WI38 (cell line): Measurements from ENCODE around the gene TTC28.

ENCODE experiments used
- H3K4me3 ChIP-seq: 2 replicates; pipeline ENCODE4 v1.5.1; 2011; ENCODE audit warnings: low read depth, mild to moderate bottlenecking, control low read depth, low read length
- CTCF ChIP-seq: IDR thresholded peaks from 2 replicates; pipeline ENCODE4 v1.5.1; 2012; ENCODE audit warnings: low read depth, mild to moderate bottlenecking, control low read depth, low read length

The TTC28 gene

DNA sequence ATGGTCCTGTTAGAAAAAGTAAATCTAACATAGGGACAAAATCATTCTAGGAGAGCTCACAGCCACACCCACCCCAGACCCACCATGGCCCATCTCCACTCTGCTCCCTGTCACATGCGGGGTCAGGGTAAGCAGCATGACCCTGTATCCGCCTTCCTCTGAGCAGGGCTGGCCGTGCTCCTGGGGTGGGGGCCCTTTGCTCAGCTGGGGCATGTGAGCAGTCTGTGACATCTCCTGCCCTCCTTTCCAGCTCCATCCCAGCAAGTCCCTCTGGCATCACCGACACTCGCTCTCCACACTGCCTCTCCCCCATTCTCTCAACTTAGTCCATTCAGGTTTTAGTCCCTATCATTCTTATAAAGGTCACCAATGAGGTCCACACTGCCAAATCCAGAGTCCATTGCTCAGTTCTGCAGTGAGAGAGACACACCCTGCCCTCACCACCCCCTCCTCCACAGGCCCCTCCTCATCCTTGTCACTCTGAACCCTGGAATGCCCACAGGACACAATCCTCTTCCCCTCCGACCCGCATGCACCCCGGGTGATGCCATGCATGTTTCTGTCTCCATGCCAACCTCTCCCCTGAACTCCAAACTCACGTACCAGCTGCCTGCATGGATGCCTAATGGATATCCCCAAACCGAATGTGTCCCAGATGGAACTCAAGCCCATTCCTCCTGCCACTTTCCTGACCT is 695.5 kb downstream of the TTC28 start:
- H3K4me3 ChIP-seq: no peak overlapping the region
- no peak for TF ChIP-seq CTCF

- H3K4me3 ChIP-seq: no peak overlapping the region
- TF ChIP-seq CTCF: no peak
Measured at GRCh38 chr22:27983361-27983791, 696.3 kb downstream of the TTC28 start.

GRCh38 chr22:27982630-27983180 is 696.9 kb downstream of the TTC28 start:
- no peak for TF ChIP-seq CTCF
- no peak overlapping the region for H3K4me3 ChIP-seq

DNA sequence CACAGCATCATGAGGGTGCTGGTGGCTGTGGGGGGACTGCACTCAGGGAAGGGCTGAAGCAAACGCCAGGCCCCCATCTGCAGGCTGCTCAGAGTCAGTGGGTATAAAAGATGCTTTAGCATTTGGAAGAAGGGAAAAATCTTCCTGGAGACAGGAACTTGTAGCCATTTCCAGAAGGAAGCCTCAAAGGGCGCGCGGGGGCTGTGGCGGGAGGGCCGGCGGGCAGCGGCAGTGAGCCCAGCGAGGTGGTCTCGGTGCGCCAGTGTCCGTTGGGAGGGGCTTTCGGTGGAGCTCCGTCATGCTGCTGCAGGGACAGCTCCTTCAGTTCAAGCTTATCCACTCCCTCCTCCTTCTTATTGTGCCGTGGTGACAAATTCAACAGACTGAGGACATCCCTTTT is 697.5 kb downstream of the TTC28 start:
- no peak overlapping the region for H3K4me3 ChIP-seq
- TF ChIP-seq CTCF: no peak

DNA sequence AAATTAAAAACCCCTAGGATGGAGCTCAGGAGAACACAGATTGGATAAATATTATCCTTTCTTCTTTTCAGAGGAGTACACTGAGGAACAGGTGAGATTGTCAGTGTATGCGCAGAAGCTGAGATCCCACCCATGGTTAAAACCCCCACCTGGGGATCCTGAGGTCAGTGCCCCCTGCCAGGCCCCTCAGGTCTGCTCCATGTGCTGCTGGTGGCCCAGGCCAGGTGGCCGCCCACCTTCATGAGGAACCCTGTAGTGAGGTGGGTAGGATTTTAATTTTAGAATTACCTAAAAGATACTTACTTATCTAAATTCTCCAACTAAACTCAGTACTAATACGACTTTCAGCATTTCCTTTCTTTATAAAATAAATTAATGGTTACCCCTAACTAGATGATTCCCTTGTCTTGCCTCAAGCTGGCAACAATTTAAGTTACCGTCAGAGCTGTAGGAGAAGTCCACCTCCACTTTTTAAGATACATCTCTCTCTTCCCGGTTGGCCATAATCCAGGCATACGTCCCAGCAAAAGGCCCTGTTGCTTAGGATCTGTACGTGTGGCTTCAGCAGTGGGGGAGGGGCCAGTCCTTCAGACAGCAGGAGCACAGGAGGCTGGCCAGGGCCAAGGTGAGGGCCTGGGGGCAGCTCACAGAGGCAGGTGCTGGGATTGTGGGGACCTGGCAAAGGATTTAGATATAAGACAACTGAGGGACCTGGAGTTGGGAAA is 699.1 kb downstream of the TTC28 start:
- no peak for TF ChIP-seq CTCF
- H3K4me3 ChIP-seq: no peak overlapping the region

GRCh38 chr22:27978802-27979201 is 700.8 kb downstream of the TTC28 start:
- TF ChIP-seq CTCF: no peak
- no peak overlapping the region for H3K4me3 ChIP-seq

DNA sequence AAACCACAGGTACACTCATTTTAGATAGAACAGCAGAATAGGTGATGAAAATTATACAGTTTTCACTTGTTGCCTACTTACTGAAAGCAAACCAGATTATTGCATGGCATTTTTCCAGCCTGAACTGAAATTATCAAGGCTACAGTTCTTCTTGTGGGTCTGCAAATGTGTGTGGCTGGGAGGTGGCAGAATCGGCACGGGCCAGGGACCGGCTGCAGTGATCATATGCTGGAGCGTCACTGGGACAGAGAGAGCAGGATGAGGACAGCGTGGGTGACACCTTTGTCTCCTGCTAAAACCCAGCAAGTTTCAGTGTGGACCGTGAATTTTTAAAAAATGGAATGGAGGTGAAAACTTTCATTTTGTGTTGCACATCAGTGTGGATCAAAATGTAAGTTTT is 701.3 kb downstream of the TTC28 start:
- no peak overlapping the region for H3K4me3 ChIP-seq
- TF ChIP-seq CTCF: no peak
